NOMO-1 treated with DMSO at 0.1 percent for 48 hours (cell line): ENCODE measurements around the gene KRTAP4-3.
"Not testable (repeated sequence)": the region's sequence is repeated elsewhere in the genome, so short reads cannot be mapped to it uniquely, and the experiment has no call there.

ENCODE experiments used
- DNase-seq: peaks from one replicate; lab custom pipeline; 2025; ENCODE audit not compliant: unreplicated experiment; lab: John Stamatoyannopoulos, UW

Gene KRTAP4-3

DNA sequence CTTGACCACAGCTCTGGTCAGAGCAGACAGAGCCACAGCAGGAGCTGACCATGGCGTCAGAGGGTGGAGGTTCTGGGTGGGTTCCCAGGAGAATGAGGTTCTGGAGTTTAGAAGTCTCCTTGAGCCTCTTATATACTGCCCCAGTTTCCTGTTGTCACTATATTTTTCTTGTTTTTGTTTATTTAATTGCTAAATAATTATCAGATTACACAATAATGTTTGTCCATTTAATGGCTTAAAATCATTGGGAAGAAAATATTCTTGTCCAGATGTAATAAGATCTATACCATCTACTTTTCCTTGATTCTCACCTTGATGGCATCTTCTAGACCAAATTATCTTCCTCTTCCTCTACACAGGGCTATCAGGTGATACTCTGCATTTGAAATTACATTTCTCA is at the start of gene KRTAP4-3:
TSS of gene KRTAP4-3 (minus strand) at position 101 of the 400 bp plus-strand sequence. CDS start at position 52, 49 bp downstream.
- DNase-seq = no peak

DNA sequence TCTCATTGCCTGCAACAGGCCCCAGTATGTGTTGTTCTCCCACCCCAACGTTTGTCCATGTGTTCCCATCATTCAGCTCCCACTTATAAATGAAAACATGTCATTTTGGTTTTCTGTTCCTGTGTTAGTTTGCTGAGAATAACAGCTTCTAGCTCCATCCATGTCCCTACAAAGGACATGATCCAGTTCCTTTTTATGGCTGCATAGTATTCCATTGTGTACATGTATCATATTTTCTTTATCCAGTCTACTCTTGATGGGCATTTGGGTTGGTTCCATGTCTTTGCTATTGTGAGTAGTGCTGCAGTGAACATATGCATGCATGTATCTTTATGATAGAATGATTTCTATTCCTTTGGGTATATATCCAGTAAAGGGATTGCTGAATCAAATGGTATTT is 47.7 kb upstream of the KRTAP4-3 start:
- DNase-seq = no peak

DNA sequence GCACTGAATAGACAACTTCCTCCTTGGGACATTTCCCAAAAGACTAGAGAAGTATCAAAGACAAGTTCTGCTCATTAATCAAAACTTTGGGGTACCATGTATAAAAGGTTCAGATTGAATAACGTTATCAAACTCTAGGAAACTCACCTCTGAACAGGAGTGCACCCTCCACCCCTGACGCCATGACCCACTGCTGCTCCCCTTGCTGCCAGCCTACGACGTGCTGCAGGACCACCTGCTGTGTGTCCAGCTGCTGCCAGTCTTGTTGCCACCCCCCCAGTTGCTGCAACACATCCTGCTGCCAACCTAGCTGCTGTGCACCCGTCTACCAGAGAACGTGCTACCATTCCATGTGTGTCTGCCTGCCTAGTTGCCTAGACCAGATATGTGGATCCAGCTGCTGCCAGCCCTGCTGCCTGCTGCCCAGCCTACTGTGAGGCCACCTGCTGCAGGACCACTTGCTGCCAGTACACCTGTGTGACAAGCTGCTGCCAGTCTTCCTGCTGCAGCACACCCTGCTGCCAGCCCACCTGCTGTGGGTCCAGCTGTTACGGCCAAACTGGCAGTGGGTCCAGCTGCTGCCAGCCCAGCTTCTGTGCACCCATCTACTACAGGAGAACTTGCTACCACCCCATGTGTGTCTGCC is 44.6 kb upstream of the KRTAP4-3 start:
- no peak for DNase-seq

DNA sequence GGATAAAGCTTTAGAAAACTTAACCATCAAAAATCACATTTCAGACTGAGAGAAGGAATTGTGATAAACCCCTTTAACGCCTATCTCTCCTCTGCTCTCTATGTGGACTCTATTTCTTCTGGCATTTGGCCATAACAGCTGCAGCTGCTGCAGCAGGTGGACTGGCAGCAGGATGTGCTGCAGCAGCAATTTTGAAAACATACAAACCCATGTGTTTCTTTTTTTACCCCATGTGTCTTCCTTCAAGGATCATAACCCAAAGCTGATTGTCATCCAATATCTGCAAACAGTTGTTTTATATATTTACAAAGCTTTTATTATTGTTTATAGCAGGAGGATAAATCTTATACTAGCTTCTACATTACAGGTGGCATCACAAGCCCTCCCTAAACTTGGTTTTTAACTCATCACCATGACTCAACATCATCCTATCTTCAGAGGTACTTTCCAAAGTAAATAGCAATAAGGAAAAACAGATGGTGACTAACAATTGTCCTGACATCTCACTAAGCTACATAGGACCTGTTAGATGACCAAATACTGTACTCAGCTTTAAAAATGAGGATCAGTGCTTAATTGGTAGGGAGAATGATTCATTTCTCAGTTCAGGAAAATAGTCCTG is 43.9 kb upstream of the KRTAP4-3 start:
- DNase-seq = no peak

DNA sequence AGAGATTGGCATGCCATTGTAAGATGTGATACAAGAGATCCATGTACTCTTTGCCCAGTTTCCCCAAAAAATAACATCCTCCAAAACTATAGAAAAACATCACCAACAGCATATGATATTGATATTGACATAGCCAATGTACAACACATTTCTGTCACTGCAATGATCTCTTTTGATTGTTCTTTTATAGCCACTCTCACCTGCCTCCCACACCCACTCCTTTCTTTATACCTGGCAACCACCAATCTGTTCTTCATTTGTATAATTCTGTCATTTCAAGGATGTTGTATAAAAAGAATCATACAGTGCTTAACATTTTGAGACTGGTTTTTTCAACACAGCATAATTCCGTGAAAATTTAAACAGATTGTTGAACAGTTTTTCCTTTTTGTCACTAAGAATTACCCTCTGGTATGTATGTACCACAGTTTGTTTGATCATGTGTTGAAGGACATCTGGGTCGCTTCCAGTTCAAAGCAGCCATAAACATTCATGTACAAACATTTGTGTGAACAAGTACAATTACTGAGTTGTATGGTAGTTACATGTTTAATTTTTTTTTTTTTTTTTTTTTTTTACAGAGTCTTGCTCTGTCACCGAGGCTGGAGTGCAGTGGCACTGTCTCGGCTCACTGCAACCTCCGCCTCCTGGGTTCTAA is 31.5 kb upstream of the KRTAP4-3 start:
- DNase-seq = no peak

DNA sequence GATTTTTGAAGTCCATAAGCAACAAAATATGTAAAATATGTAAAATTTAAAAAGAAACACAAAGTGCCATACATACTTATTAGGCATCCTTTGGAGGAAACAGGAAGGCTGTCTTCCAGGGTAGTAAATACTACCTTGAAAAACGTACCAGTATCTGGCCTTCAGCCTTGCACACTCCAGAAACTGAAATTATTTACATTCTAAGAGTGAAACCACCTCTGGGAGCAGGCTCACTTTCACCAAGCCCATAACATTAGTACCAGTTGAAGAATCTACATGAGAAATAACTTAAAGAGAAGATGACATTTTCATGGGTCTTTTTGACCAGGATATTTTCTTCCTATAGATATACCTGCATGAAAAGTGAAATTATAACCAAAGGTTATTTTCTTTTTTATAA is 28.0 kb upstream of the KRTAP4-3 start:
- DNase-seq = no peak

DNA sequence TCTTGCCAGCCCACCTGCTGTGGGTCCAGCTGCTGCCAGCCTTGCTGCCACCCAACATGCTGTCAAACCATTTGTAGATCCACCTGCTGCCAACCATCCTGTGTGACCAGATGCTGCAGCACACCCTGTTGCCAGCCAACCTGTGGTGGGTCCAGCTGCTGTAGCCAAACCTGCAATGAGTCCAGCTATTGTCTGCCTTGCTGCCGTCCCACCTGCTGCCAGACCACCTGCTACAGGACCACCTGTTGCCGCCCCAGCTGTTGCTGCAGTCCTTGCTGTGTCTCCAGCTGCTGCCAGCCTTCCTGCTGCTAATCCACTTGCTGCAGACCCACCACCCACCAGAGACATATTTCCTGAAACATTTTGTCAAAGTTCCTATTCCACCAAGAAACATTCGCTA is 22.3 kb upstream of the KRTAP4-3 start:
- no peak for DNase-seq

DNA sequence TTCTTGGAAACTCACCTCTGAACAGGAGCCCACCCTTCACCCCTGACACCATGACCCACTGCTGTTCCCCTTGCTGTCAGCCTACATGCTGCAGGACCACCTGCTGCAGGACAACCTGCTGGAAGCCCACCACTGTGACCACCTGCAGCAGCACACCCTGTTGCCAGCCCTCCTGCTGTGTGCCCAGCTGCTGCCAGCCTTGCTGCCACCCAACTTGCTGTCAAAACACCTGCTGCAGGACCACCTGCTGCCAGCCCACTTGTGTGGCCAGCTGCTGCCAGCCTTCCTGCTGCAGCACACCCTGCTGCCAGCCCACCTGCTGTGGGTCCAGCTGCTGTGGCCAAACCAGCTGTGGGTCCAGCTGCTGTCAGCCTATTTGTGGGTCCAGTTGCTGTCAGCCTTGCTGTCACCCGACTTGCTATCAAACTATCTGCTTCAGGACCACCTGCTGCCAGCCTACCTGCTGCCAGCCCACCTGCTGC is 21.9 kb upstream of the KRTAP4-3 start, which contains the start of gene KRTAP9-1:
TSS of gene KRTAP9-1 (plus strand) at position 51 of the 482 bp plus-strand sequence. CDS start at position 51, 0 bp downstream.
- DNase-seq = not testable (repeated sequence)

DNA sequence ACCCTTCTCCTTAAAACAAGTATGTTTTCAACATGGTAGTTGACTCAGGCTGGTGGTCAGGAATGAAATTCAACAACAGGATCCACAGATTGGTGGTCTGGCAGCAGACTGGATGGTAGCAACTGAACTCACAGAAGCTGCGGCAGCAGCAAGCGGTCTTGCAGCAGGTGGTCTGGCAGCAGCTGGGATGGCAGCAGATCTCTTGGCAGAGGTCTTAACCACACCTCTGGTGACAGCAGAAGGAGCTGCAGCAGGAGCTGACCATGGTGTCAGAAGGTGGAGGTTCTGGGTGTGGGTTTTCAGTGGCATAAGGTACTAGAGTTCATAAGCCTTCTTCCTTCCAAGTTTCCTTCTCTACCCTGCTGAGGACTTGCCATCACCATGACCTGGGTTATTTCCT is 18.9 kb upstream of the KRTAP4-3 start:
- DNase-seq = no peak

DNA sequence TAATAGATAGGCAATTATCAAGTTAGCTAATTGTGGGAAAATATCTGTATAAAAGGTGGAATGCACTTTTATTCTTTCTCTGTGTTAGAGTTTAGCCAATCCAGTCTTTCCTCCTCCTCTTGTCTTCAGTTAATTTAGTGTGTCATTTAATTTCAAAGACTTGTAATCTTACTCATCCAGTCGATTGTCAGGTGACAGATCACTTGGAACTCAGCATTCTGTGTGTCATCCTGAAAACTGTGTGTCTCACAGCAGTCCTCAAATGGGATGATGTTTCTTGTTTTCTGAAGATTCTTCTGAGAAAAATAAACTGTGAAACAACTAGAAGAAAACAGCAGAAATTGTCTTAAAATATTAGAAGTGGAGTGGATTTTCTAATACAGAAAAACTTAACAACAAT is 17.0 kb upstream of the KRTAP4-3 start:
- no peak for DNase-seq

DNA sequence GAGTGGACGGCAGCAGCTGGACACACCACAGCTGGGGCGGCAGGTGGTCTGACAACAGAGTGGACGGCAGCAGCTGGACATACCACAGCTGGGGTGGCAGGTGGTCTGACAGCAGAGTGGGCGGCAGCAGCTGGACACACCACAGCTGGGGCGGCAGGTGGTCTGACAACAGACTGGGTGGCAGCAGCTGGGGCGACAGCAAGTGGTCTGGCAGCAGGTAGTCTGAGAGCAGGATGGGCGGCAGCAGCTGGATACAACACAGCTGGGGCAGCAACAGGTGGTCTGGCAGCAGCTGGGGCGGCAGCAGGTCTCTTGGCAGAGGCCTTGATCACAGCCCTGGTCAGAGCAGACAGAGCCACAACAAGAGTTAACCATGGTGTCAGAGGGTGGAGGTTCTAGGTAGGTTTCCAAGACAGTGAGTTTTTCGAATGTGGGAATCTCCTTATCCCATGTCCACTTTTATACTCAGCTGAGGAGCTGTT is 16.5 kb upstream of the KRTAP4-3 start, which contains the start of gene KRTAP4-1:
TSS of gene KRTAP4-1 (minus strand) at position 432 of the 482 bp plus-strand sequence. CDS start at position 375, 57 bp downstream.
- DNase-seq = no peak

DNA sequence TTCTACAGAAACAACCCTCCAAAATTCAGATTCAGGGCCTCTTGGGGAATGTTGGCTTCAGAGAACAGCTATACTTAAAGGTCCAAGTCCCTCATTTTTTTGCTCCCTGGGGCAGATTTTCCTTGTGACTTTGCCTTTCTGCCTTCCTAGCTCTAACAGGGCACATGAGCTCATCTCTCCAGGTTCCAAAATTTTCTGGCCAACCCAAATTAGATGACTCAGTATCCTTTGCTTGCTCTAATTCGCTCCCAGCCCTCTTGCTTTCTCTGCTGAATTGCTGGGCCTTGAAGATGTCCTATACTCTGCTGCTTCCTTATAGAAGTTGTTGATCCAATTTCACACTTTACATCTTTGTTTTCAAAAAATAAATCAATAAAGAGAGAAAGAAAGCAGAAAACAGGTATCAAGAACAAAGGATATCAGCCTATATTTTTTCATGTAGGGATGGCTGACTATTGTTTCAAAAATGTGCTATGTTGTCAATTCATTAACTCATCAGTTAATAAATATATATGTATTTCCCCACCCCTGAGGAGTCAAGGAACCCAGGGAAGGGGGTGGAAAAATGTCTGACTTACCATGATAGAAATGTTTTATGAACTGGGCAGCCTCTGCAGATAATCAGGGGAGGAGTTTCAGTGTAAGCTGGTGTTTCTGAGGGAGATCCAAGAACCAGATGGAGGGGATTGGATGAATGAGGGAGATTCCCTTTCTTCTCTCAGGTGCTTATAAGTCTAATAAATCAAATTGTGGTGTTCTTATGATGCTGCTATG is 11.0 kb upstream of the KRTAP4-3 start:
- no peak for DNase-seq

DNA sequence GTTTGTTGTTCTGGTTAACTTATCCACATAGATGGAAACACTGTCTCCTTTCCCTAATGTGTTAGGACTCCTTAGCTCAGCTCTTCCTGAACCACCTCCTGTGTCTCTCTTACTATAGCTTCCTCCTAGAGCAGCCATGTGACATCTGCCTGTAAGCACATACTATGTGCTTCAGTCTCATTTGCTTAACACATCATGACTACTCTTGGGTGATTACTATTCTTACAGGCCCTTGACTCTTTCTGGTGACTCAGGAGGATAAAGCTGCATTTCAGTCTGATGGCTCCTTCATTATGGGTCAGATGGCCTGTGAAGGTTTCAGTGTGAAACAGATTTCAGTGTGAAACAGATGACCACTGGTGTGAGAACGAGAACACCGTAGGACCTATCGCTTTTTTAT is 10.3 kb upstream of the KRTAP4-3 start:
- no peak for DNase-seq

DNA sequence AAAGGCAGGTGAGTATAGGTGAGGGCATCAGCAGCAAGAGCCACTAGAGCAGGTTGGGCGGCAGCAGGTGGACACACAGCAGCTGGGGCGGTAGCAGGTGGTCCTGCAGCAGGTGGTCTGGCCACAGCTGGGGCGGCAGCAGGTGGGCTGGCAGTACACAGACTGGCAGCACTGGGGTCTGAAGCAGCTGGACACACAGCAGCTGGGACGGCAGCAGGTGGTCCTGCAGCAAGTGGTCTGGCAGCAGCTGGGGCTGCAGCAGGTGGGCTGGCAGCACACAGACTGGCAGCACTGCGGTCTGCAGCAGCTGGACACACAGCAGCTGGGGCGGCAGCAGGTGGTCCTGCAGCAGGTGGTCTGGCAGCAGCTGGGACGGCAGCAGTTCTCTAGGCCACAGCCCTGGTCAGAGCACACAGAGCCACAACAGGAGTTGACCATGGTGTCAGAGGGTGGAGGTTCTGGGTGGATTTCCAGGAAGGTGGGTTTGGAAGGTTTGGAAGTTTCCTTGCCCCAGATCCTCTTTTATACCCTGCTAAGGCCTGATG is 9.8 kb upstream of the KRTAP4-3 start, which contains the start of gene KRTAP4-2:
TSS of gene KRTAP4-2 (minus strand) at position 495 of the 545 bp plus-strand sequence. CDS start at position 438, 57 bp downstream.
- no peak for DNase-seq

DNA sequence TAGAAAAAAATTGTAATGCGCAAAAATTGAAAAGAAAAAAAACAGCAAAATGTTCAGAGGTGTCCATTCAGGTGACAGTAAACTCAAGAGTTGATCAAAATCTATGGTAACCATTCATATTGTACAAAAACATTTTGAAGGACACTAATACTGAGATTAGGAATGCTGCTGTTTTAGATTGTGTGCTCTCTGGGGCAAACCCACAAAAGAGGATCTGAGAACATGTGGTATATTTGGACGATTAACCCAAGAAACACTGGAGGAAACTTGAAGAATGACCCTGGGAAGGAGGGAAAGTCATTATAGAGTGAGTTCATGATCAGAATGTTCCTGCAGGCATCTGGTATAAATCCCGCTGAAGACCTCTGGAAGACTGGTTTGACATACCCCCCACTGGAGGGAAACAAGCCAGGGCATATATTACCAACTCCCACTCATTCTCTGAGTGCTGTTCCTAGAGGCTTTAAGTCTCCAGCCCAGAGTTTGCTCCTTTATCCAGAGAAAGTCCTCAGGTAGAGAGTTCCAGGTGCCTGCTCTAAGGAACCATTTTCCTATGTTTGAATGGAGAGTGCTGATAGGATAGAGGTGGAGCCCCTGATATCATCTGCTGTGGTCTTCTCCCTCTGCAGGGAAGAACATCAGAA is 8.8 kb upstream of the KRTAP4-3 start:
- peak; percentile 36 for DNase-seq

DNA sequence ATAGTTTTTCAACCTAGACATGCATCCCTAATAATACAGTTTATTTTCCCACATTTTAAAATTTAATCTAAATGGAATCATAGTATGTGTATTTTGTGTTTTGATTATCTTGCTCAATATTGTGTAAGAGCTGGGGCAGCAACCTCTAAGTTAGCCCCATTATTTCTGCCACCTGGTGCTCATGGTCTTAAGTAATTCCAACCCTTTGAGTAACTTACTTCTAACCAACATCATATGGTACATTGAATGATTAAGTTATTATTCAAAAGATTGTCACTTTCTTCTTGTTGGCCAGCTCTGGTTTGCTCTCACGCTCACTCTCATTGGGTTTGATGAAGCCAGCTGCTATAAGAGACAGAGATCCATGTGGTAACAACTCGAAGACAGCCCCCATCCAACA is 3.9 kb upstream of the KRTAP4-3 start:
- DNase-seq = no peak

DNA sequence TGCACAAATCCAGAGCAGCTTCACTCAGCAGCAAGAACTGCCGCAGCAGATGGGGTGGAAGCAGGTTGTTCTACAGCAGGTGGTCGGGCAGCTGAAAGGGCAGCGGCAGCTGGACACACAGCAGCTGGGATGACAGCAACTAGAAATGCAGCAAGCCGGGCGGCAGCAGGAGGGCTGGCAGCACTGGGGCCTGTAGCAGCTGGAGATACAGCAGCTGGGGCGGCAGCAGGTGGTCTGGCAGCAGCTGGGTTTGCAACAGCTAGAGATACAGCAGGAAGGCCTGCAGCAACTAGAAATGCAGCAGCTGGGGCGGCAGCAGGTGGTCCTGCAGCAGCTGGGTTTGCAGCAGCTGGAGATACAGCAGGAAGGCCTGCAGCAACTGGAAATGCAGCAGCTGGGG is 460 bp downstream of the KRTAP4-3 start:
- DNase-seq = no peak

DNA sequence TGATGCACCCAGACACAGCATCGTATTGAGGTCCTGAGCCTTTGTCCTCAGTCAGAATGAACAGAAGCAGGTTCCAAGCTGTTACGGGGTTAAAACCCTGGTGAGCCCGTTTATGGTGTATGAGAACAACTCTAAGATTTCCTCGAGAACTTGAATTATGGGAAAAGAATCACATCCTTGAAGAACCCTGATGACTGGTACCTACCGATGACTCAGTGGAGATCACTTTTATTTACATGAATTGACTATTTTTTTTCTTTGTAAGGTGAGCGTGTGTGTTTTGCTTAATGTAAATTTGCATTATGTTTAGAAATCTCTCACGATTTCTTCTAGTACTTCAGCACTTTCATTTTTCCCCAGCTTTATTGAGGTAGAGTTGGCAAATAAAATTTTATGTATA is 4.2 kb downstream of the KRTAP4-3 start:
- DNase-seq = no peak

DNA sequence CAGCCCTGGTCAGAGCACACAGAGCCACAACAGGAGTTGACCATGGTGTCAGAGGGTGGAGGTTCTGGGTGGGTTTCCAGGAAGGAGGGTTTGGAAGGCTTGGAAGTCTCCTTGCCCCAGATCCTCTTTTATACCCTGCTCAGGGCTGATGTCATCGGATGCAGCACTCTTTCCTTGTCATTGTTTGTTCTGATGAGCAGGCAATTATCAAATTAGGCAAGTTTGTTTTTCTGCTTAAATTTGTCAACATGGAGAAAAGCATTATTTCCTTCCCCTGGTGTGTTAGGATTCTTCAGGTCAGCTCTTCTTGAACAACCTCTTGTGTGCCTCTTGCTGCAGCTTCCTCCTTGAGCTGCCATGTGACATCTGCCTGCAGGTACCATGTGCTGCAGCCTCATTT is 7.4 kb downstream of the KRTAP4-3 start, which contains the start of gene KRTAP4-4:
TSS of gene KRTAP4-4 (minus strand) at position 101 of the 400 bp plus-strand sequence. CDS start at position 44, 57 bp downstream.
- DNase-seq = no peak

DNA sequence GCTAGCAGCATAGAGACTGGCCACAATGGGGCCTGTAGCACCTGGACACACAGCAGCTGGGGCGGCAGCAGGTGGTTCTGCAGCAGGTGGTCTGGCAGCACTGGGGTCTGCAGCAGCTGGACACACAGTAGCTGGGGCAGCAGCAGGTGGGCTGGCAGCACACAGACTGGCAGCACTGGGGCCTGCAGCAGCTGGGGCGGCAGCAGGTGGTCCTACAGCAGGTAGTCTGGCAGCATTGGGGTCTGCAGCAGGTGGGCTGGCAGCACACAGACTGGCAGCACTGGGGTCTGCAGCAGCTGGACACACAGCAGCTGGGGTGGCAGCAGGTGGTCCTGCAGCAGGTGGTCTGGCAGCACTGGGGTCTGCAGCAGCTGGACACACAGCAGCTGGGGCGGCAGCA is 7.8 kb downstream of the KRTAP4-3 start:
- DNase-seq = not testable (repeated sequence)
